Measurements from ENCODE around the gene YIPF3. TPM values are rescaled to one million over a fixed set of nuclear protein-coding genes. Genes with fewer than 3 reads are reported as not detected.
"Not testable (repeated sequence)": the region's sequence is repeated elsewhere in the genome, so short reads cannot be mapped to it uniquely, and the experiment has no call there.

Gene YIPF3
- total RNA-seq, 1 donor from 2014 or later, result 59.1 TPM

DNA sequence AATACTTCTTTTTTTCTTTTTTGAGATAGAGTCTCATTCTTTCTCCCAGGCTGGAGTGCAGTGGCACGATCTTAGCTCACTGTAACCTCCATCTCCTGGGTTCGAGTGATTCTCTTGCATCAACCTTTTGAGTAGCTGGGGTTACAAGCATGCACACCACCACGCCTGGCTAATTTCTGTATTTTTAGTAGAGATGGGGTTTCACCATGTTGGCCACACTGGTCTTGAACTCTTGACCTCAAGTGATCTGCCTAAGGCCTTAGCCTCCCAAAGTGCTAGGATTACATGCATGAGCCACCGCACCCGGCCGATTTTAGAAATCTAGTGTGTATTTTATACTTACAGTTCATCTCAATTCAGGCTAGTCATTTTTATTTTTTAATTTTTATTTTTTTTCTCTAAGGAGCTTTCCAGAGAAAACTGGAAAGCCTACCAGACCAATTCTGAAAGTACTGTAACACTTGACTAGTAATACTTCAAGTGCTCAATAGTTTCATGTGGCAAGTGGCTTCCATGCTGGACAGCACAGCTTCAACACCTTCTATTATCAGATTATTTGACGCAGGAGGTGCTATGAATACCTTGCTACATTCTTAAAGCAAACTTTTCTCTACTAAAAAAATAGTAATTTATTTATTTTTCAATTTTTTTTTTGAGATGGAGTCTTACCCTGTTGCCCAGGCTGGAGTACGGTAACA is 25.2 kb upstream of the YIPF3 start:
- CTCF ChIA-PET, result no interaction called here
- Mint-ChIP-seq H3K36me3 (ENCODE audit: low read depth) (peaks cover 61% of the 10 kb centered on the region), H3K27ac (peak overlapping the region; percentile 35), H3K4me1 (peaks cover 8% of the 10 kb centered on the region), H3K27me3 (no peaks in the 10 kb centered on the region), H3K4me3 (no peak overlapping the region), H3K9me3 (no peaks in the 10 kb centered on the region)
- TF ChIP-seq, protein P1, sequence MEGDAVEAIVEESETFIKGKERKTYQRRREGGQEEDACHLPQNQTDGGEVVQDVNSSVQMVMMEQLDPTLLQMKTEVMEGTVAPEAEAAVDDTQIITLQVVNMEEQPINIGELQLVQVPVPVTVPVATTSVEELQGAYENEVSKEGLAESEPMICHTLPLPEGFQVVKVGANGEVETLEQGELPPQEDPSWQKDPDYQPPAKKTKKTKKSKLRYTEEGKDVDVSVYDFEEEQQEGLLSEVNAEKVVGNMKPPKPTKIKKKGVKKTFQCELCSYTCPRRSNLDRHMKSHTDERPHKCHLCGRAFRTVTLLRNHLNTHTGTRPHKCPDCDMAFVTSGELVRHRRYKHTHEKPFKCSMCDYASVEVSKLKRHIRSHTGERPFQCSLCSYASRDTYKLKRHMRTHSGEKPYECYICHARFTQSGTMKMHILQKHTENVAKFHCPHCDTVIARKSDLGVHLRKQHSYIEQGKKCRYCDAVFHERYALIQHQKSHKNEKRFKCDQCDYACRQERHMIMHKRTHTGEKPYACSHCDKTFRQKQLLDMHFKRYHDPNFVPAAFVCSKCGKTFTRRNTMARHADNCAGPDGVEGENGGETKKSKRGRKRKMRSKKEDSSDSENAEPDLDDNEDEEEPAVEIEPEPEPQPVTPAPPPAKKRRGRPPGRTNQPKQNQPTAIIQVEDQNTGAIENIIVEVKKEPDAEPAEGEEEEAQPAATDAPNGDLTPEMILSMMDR (IDR thresholded peaks at IDR 0.05), result no peak
- intact Hi-C loops (cut with micrococcal nuclease), result no loop called here
- POLR2A ChIA-PET, result no interaction called here
- DNase-seq, result no peak
- ATAC-seq (ENCODE audit: low read depth), result no peak

DNA sequence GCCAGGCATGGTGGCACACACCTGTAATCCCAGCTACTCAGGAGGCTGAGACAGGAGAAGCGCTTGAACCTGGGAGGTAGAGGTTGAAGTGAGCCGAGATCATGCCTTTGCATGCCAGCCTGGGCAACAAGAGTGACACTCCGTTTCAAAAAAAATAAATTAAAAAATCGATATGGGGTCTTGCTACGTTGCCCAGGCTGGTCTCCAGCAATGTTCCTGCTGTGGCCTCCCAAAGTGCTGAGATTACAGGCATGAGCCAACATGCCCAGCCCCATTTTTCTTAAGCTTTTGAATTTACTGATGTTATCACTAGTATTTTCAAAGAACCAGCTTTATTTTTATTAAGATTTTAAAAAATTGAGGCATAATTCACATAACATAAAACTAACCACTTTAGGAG is 23.8 kb upstream of the YIPF3 start:
- DNase-seq (no peak), ATAC-seq (ENCODE audit: low read depth) (no peak)
- TF ChIP-seq, protein P1 (IDR thresholded peaks at IDR 0.05), result no peak
- Mint-ChIP-seq H3K27me3 (no peaks in the 10 kb centered on the region), H3K9me3 (no peaks in the 10 kb centered on the region), H3K36me3 (ENCODE audit: low read depth) (peaks cover 50% of the 10 kb centered on the region), H3K4me1 (peaks cover 8% of the 10 kb centered on the region), H3K4me3 (no peak overlapping the region), H3K27ac (no peak overlapping the region)
- CTCF ChIA-PET, result no interaction called here
- POLR2A ChIA-PET, result interaction anchor here (0.6 to 0.7 kb wide), 3 partner anchors 14 to 660 kb away, joined by 3 read pairs; no protein-coding TSS in a partner anchor
- intact Hi-C loops (cut with micrococcal nuclease), result no loop called here

DNA sequence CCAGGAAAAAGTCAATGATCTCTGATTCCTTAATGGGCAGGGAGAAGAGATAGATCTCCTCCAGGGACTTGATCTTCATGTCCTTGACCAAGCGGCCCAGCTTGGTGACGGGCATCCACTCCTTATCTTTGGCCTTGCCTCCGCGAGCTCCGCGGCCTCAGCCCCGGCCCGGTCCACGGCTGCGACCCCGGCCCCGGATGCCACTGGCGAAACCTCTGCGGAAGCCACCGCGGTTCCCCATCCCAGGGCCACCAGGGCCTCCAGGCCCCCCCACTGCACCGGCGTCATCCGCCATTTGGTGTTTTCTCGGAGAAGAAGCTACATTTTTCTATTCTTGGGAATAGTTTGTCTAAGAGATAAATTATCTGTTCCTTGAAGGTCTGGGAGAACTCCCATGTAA is 22.7 kb upstream of the YIPF3 start:
- DNase-seq; H3K9me3 Mint-ChIP-seq; POLR2A ChIA-PET; H3K27me3 Mint-ChIP-seq; ATAC-seq (ENCODE audit: low read depth); H3K4me3 Mint-ChIP-seq; H3K27ac Mint-ChIP-seq; intact Hi-C loops (cut with micrococcal nuclease); H3K4me1 Mint-ChIP-seq; CTCF ChIA-PET: not testable (repeated sequence)
- peaks cover 45% of the 10 kb centered on the region for H3K36me3 Mint-ChIP-seq (ENCODE audit: low read depth)

DNA sequence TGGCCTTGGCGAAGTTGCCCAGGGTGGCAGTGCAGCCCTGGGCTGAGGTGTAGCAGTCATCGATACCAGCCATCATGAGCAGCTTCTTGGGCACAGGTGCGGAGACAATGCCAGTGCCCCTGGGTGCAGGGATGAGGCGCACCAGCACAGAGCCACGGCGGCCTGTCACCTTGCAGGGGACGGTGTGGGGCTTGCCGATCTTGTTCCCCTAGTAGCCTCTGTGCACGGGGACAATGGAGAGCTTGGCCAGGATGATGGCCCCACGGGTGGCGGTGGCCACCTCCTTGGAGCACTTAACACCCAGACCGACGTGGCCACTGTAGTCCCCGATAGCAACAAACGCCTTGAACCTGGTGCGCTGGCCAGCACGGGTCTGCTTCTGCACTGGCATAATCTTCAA is 22.3 kb upstream of the YIPF3 start:
- POLR2A ChIA-PET; DNase-seq; H3K4me1 Mint-ChIP-seq; ATAC-seq (ENCODE audit: low read depth); H3K4me3 Mint-ChIP-seq; H3K27me3 Mint-ChIP-seq; H3K9me3 Mint-ChIP-seq; intact Hi-C loops (cut with micrococcal nuclease); H3K27ac Mint-ChIP-seq; CTCF ChIA-PET: not testable (repeated sequence)
- H3K36me3 Mint-ChIP-seq (ENCODE audit: low read depth), result peaks cover 44% of the 10 kb centered on the region

DNA sequence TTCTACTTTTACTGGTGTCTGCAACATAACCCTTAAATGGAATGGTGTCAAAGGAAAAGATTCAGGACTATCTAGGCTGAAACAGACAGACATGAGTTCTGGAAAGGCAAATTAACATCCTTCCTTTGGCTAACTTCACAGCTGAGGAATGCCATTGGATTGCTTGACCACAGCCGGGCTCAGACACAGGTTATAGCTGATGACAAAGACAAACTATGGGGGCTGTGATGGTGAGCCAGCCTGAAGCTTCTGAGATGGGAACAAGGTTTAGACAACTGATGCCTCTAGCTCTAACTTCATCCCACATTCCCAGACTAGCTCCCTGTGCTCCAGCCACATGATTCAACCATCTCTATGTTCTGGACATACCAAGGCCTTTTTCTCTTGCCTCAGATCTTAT is 15.5 kb upstream of the YIPF3 start:
- CTCF ChIA-PET, result no interaction called here

DNA sequence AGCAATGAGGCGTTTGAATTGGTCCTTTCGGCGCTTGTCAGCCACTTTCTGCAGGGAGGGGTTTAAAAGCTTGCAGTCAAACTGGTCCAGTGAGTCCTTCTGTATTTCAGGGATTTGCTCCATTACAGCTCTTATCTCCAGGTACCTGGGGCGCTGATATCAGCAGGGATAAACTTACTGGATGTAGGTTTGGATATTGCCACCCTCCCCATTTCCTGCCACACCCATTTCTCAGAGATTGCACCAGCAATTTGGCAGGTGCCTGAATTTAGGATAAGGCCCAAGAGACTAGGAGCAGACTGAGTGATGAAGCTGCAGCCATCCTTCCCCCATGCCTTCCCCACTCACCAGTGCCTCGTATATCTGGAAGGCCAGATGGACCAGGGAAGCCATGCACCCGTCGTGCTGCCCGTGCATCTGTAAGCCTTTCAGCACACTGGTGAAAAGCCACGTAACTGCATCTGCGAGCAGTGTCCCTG is 7.8 kb upstream of the YIPF3 start:
- Mint-ChIP-seq H3K9me3 (no peaks in the 10 kb centered on the region), H3K27me3 (no peaks in the 10 kb centered on the region), H3K27ac (no peak overlapping the region), H3K4me3 (no peak overlapping the region), H3K4me1 (no peaks in the 10 kb centered on the region), H3K36me3 (ENCODE audit: low read depth) (no peaks in the 10 kb centered on the region)
- POLR2A ChIA-PET, result interaction anchor here (1.3 kb wide), 1 partner anchor 8 kb away, joined by 4 read pairs; the partner anchor contains the start of genes POLR1C and YIPF3
- CTCF ChIA-PET, result no interaction called here
- intact Hi-C loops (cut with micrococcal nuclease), result no loop called here
- TF ChIP-seq, protein P1 (IDR thresholded peaks at IDR 0.05), result no peak
- ATAC-seq (ENCODE audit: low read depth), result no peak
- no peak for DNase-seq

More for the DNA sequence above, 15.5 kb upstream of the YIPF3 start:
- ATAC-seq (ENCODE audit: low read depth), result no peak
- Mint-ChIP-seq H3K4me1 (no peaks in the 10 kb centered on the region), H3K4me3 (no peak overlapping the region), H3K36me3 (ENCODE audit: low read depth) (peaks cover 19% of the 10 kb centered on the region), H3K9me3 (no peaks in the 10 kb centered on the region), H3K27ac (no peak overlapping the region), H3K27me3 (no peaks in the 10 kb centered on the region)
- POLR2A ChIA-PET, result no interaction called here
- intact Hi-C loops (cut with micrococcal nuclease), result no loop called here
- no peak for DNase-seq
- TF ChIP-seq, protein P1 (IDR thresholded peaks at IDR 0.05), result no peak
